NCI-H446 (cell line): Measurements from ENCODE around the gene DNM3.
"Not testable (repeated sequence)": the region's sequence is repeated elsewhere in the genome, so short reads cannot be mapped to it uniquely, and the experiment has no call there.

Experiments
- DNase-seq, 2 experiments: peaks; one replicate each; lab custom pipeline; 2025; lab: John Stamatoyannopoulos, UW

DNM3 gene

GRCh38 chr1:172425339-172425738 is 584.0 kb downstream of the DNM3 start:
- DNase-seq: no peak

GRCh38 chr1:172427191-172427590 is 585.9 kb downstream of the DNM3 start:
- no peak for DNase-seq

GRCh38 chr1:172429331-172430127 is 588.2 kb downstream of the DNM3 start:
- peak; percentile 73 to 79 for DNase-seq

- DNase-seq: no peak
Observed at GRCh38 chr1:172430128-172430454, 588.8 kb downstream of the DNM3 start.

- no peak for DNase-seq
Observed at GRCh38 chr1:172431204-172431603, 589.9 kb downstream of the DNM3 start.

GRCh38 chr1:172431721-172432192 is 590.5 kb downstream of the DNM3 start:
- DNase-seq: no peak

GRCh38 chr1:172437183-172437582 is 595.9 kb downstream of the DNM3 start:
- DNase-seq: not testable (repeated sequence)

- no peak for DNase-seq
Observed at GRCh38 chr1:172442404-172442803, 601.1 kb downstream of the DNM3 start.

- DNase-seq: no peak
Observed at GRCh38 chr1:172442843-172443565, 601.7 kb downstream of the DNM3 start.

GRCh38 chr1:172443666-172444453 is 602.6 kb downstream of the DNM3 start, which contains the start of gene PIGC:
Gene PIGC (minus strand): TSS chr1:172444069. CDS start chr1:172442622, 1,447 bp downstream.
- peak; percentile 88 to 94 for DNase-seq

GRCh38 chr1:172446547-172446946 is 605.2 kb downstream of the DNM3 start:
- DNase-seq: no peak

GRCh38 chr1:172447641-172448040 is 606.3 kb downstream of the DNM3 start:
- no peak for DNase-seq

GRCh38 chr1:172448995-172449584 is 607.8 kb downstream of the DNM3 start:
- no peak for DNase-seq

- DNase-seq: peak; percentile 22 to 78
Observed at GRCh38 chr1:172449585-172450523, 608.6 kb downstream of the DNM3 start.

- no peak for DNase-seq
Observed at GRCh38 chr1:172450524-172450885, 609.2 kb downstream of the DNM3 start.

- no peak for DNase-seq
Observed at GRCh38 chr1:172451002-172451443, 609.7 kb downstream of the DNM3 start.

GRCh38 chr1:172452536-172453152 is 611.3 kb downstream of the DNM3 start:
- DNase-seq: no peak

- no peak for DNase-seq
Observed at GRCh38 chr1:172453153-172453545, 611.9 kb downstream of the DNM3 start.

- no peak for DNase-seq
Observed at GRCh38 chr1:172453607-172454006, 612.3 kb downstream of the DNM3 start.

GRCh38 chr1:172455451-172455850 is 614.2 kb downstream of the DNM3 start:
- no peak for DNase-seq
